ENCODE data around the gene HGFAC. TPM values are rescaled to one million over a fixed set of nuclear protein-coding genes. Genes with fewer than 3 reads are reported as not detected.

Gene HGFAC
- total RNA-seq, 1 experiment from 2014 or later: 1.3 TPM

DNA sequence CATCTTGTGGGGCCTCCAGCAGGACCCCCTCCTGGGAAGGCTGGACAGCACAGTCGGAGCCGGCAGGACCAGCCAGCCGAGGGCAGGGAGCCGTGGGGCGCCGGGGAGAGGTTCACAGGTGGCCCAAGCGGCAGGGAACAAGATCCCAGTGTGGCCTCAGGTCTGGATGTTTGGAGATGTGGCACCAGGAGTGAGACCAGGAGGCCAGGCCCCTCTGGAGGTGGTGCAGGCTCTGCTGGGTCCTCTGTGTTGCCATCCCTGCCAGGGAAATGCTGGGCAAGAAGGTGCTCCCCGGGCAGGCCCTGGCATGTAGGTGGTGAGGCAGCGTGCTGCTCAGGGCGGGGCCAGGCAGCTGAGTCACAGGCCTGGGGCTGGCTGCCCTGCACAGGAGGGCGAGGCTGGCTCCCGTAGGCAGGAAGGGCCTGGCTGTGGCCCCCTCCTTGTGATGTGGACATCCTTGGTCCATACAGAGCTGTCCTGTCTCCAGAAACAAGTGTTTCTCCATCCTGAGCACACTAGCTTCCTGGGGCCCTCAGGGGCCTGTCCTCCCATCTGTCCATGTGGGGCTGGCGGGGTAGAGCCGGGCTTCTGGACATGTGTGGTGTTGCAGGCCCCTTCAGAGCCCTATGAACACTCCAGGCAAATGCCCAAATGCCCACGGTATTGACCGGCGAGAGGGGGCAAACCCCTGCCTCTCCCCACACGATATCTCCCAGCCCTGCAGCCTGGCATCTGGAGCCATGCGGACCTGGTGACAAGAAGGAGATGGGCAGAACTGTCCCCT, 4.8 kb upstream of the HGFAC start:
- intact Hi-C loops (cut with micrococcal nuclease; ENCODE audit: unreplicated experiment): no loop called here
- peak; percentile 61 to 90 for DNase-seq
- Histone ChIP-seq H3K9me2 (ENCODE audit: insufficient read depth) (no peaks in the 10 kb centered on the region), H3K9me3 (ENCODE audit: insufficient read depth, low read depth) (no peaks in the 10 kb centered on the region), H4K20me1 (ENCODE audit: insufficient read depth) (no peaks in the 10 kb centered on the region), H3K27me3 (ENCODE audit: insufficient read depth, low read depth) (no peaks in the 10 kb centered on the region), H2AFZ (no peak overlapping the region), H3K27ac (no peak overlapping the region), H3K4me3 (no peak overlapping the region), H3K4me2 (no peak overlapping the region), H3K4me1 (replicated peaks; ENCODE audit: insufficient read depth) (peaks cover 10% of the 10 kb centered on the region; the same call in 1 of the 2 replicates), H3F3A (ENCODE audit: insufficient read depth, low read depth) (no peaks in the 10 kb centered on the region), H3K36me3 (ENCODE audit: low read depth) (no peaks in the 10 kb centered on the region), H3K79me2 (ENCODE audit: low read depth) (no peaks in the 10 kb centered on the region)
- ChIA-PET POLR2A (ENCODE audit: unreplicated experiment) (interaction anchor here (1.1 kb wide), 1 partner anchor 48 kb away, joined by 3 read pairs; no protein-coding TSS in a partner anchor), CTCF (no interaction called here)
- BruUV-seq (replicated peaks): no TSS peak
- no peak for TF ChIP-seq EZH2 (IDR thresholded peaks at IDR 0.05; ENCODE audit: low read depth)
- TF ChIP-seq, protein P1, sequence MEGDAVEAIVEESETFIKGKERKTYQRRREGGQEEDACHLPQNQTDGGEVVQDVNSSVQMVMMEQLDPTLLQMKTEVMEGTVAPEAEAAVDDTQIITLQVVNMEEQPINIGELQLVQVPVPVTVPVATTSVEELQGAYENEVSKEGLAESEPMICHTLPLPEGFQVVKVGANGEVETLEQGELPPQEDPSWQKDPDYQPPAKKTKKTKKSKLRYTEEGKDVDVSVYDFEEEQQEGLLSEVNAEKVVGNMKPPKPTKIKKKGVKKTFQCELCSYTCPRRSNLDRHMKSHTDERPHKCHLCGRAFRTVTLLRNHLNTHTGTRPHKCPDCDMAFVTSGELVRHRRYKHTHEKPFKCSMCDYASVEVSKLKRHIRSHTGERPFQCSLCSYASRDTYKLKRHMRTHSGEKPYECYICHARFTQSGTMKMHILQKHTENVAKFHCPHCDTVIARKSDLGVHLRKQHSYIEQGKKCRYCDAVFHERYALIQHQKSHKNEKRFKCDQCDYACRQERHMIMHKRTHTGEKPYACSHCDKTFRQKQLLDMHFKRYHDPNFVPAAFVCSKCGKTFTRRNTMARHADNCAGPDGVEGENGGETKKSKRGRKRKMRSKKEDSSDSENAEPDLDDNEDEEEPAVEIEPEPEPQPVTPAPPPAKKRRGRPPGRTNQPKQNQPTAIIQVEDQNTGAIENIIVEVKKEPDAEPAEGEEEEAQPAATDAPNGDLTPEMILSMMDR (conservative IDR thresholded peaks at IDR 0.05): no peak

DNA sequence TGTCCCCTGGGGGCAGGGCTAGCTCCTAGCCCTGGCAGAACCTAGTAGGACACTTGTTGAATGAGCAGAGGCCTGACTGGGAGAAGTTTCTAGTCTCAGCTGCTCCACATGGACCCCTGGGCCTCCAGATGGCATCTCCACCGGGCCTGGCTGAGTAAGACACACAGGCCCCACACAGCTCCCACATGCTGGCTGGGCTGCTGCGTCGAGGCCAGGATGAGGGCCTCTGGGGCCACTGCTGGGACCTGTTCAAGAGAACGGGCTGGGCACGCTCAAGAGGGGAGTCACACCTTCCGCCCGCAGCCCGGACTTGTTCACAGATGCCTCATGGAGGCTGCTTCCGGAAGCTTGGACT, 4.2 kb upstream of the HGFAC start:
- intact Hi-C loops (cut with micrococcal nuclease; ENCODE audit: unreplicated experiment): no loop called here
- no peaks in the 10 kb centered on the region for H3K36me3 ChIP-seq (ENCODE audit: low read depth)
- TF ChIP-seq, protein P1 (conservative IDR thresholded peaks at IDR 0.05): no peak
- no peak for TF ChIP-seq EZH2 (IDR thresholded peaks at IDR 0.05; ENCODE audit: low read depth)
- H3K4me2 ChIP-seq: no peak overlapping the region
- DNase-seq: no peak
- H3F3A ChIP-seq (ENCODE audit: insufficient read depth, low read depth): no peaks in the 10 kb centered on the region
- no peak overlapping the region for H2AFZ ChIP-seq
- H3K4me3 ChIP-seq: no peak overlapping the region
- no peaks in the 10 kb centered on the region for H3K9me2 ChIP-seq (ENCODE audit: insufficient read depth)
- BruUV-seq (replicated peaks): no TSS peak
- CTCF ChIA-PET: no interaction called here
- H3K27me3 ChIP-seq (ENCODE audit: insufficient read depth, low read depth): no peaks in the 10 kb centered on the region
- H4K20me1 ChIP-seq (ENCODE audit: insufficient read depth): no peaks in the 10 kb centered on the region
- no peaks in the 10 kb centered on the region for H3K79me2 ChIP-seq (ENCODE audit: low read depth)
- H3K27ac ChIP-seq: no peak overlapping the region
- peaks cover 10% of the 10 kb centered on the region; the same call in 1 of the 2 replicates for H3K4me1 ChIP-seq (replicated peaks; ENCODE audit: insufficient read depth)
- POLR2A ChIA-PET (ENCODE audit: unreplicated experiment): interaction anchor here (1.1 kb wide), 1 partner anchor 47 kb away, joined by 3 read pairs; no protein-coding TSS in a partner anchor
- no peaks in the 10 kb centered on the region for H3K9me3 ChIP-seq (ENCODE audit: insufficient read depth, low read depth)

DNA sequence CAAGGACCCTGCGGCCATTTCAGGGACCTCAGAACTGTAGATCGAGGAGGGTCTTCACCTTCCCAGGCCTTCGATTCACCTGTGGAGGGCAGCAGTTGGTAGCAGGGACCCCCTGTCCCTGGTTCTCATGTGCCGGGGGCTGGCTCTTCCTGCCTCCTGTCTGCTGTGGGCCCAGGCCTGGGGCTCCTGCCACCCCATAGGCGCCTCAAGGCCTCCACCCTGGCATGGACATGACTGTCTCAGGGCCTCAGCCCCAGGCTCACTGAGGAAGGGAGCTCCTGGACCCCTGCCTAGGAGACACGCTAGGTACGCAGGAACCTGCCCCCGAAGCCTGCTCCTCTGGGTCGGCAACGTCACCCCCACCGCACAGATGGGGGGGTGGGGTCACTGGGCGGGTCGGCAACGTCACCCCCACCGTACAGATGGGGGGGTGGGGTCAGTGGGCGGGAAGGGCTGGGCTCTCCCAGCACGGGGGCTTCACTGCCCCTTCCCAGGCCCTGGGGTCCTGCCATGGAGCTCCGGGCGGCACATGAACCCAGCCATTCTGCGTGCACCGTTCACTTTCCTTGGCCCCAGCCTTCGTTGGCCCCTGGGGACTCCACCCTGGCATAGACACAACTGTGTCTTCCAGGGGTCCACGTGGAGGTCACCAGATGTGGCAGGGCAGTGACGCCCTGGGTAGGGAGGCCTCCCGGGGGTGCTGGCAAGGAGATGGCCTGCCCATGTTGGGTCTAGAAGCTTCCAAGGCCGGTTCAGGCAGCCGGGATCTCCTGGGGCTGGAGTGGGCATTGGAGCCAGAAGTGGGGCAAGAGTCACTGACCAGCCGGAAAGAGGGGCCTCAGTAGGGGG, 3.5 kb upstream of the HGFAC start:
- ChIA-PET CTCF (no interaction called here), POLR2A (ENCODE audit: unreplicated experiment) (no interaction called here)
- Histone ChIP-seq H3K4me3 (no peak overlapping the region), H3K4me2 (no peak overlapping the region), H3K9me2 (ENCODE audit: insufficient read depth) (no peaks in the 10 kb centered on the region), H3F3A (ENCODE audit: insufficient read depth, low read depth) (no peaks in the 10 kb centered on the region), H3K36me3 (ENCODE audit: low read depth) (no peaks in the 10 kb centered on the region), H3K4me1 (replicated peaks; ENCODE audit: insufficient read depth) (peaks cover 10% of the 10 kb centered on the region; the same call in 1 of the 2 replicates), H3K27me3 (ENCODE audit: insufficient read depth, low read depth) (no peaks in the 10 kb centered on the region), H3K79me2 (ENCODE audit: low read depth) (no peaks in the 10 kb centered on the region), H2AFZ (no peak overlapping the region), H3K9me3 (ENCODE audit: insufficient read depth, low read depth) (no peaks in the 10 kb centered on the region), H4K20me1 (ENCODE audit: insufficient read depth) (no peaks in the 10 kb centered on the region), H3K27ac (no peak overlapping the region)
- no peak for DNase-seq
- intact Hi-C loops (cut with micrococcal nuclease; ENCODE audit: unreplicated experiment): no loop called here
- BruUV-seq (replicated peaks): no TSS peak
- TF ChIP-seq, protein P1 (conservative IDR thresholded peaks at IDR 0.05): no peak
- TF ChIP-seq EZH2 (IDR thresholded peaks at IDR 0.05; ENCODE audit: low read depth): no peak

Data from PC-9 (cell line).